Mononuclear cell (primary cell): ENCODE data around the gene MRLN. TPM values are rescaled to one million over a fixed set of nuclear protein-coding genes. Genes with fewer than 3 reads are reported as not detected.

Experiments
- H3K27me3 ChIP-seq: 2 replicates; pipeline ENCODE4 v1.6.0; 2011; ENCODE audit warnings: low read length, control low read depth; ENCODE audit not compliant: insufficient read depth
- H3K4me1 ChIP-seq: 2 replicates; pipeline ENCODE4 v1.5.1; 2011; ENCODE audit warnings: mild to moderate bottlenecking, low read length, control low read depth; ENCODE audit not compliant: insufficient read depth
- H3K4me3 ChIP-seq: 2 replicates; pipeline ENCODE4 v1.5.1; 2011; ENCODE audit warnings: mild to moderate bottlenecking, low read length, moderate library complexity
- H3K9me3 ChIP-seq: 2 replicates; pipeline ENCODE4 v1.5.1; 2011; ENCODE audit warnings: low read depth, mild to moderate bottlenecking, control low read depth, low read length
- total RNA-seq: library from RNA; depleted of rRNA; stranded (reverse); fragments of >200 nt; gene quantifications from one replicate; pipeline ENCODE4 v1.2.3, GENCODE V29; 2012

The MRLN gene
- total RNA-seq, 1 donor = not detected

GRCh38 chr10:59700709-59701108 is 52.5 kb downstream of the MRLN start:
- peaks cover 3% of the 10 kb centered on the region for H3K27me3 ChIP-seq
- H3K9me3 ChIP-seq = no peaks in the 10 kb centered on the region
- H3K4me3 ChIP-seq = no peak overlapping the region
- no peaks in the 10 kb centered on the region for H3K4me1 ChIP-seq

- H3K4me3 ChIP-seq = no peak overlapping the region
- H3K9me3 ChIP-seq = no peaks in the 10 kb centered on the region
- H3K27me3 ChIP-seq = no peaks in the 10 kb centered on the region
- no peaks in the 10 kb centered on the region for H3K4me1 ChIP-seq
Observed at GRCh38 chr10:59698326-59698725, 54.9 kb downstream of the MRLN start.

- Histone ChIP-seq H3K4me1 (no peaks in the 10 kb centered on the region), H3K9me3 (no peaks in the 10 kb centered on the region)
Observed at GRCh38 chr10:59695637-59696036, 57.6 kb downstream of the MRLN start.

GRCh38 chr10:59694936-59695335 is 58.3 kb downstream of the MRLN start:
- Histone ChIP-seq H3K4me3 (no peak overlapping the region), H3K9me3 (no peaks in the 10 kb centered on the region), H3K4me1 (no peaks in the 10 kb centered on the region), H3K27me3 (no peaks in the 10 kb centered on the region)

More at GRCh38 chr10:59695637-59696036, 57.6 kb downstream of the MRLN start:
- no peak overlapping the region for H3K4me3 ChIP-seq
- H3K27me3 ChIP-seq = no peaks in the 10 kb centered on the region

- Histone ChIP-seq H3K27me3 (no peaks in the 10 kb centered on the region), H3K4me3 (no peak overlapping the region), H3K4me1 (no peaks in the 10 kb centered on the region), H3K9me3 (no peaks in the 10 kb centered on the region)
Observed at GRCh38 chr10:59692113-59692512, 61.1 kb downstream of the MRLN start.

GRCh38 chr10:59688921-59689351 is 64.3 kb downstream of the MRLN start:
- no peaks in the 10 kb centered on the region for H3K4me1 ChIP-seq
- no peaks in the 10 kb centered on the region for H3K27me3 ChIP-seq
- no peak overlapping the region for H3K4me3 ChIP-seq
- no peaks in the 10 kb centered on the region for H3K9me3 ChIP-seq

- H3K9me3 ChIP-seq = no peaks in the 10 kb centered on the region
- H3K4me1 ChIP-seq = no peaks in the 10 kb centered on the region
- no peak overlapping the region for H3K4me3 ChIP-seq
- no peaks in the 10 kb centered on the region for H3K27me3 ChIP-seq
Observed at GRCh38 chr10:59687657-59688056, 65.6 kb downstream of the MRLN start.

Other genes starting within 250 kb of the MRLN start
- not detected for gene SLC16A9, start 43.6 kb downstream of the MRLN start, total RNA-seq
- 32.0 TPM for gene CCDC6, start 153.1 kb upstream of the MRLN start, total RNA-seq